Putamen (tissue), 1 donor: ENCODE measurements around the gene RPH3AL.
"Not testable (repeated sequence)": the region's sequence is repeated elsewhere in the genome, so short reads cannot be mapped to it uniquely, and the experiment has no call there.

Experiments used
- DNase-seq: peaks from one replicate; pipeline ENCODE4 v3.0.0-alpha.2; 2016; ENCODE audit warnings: low spot score

Gene RPH3AL

DNA sequence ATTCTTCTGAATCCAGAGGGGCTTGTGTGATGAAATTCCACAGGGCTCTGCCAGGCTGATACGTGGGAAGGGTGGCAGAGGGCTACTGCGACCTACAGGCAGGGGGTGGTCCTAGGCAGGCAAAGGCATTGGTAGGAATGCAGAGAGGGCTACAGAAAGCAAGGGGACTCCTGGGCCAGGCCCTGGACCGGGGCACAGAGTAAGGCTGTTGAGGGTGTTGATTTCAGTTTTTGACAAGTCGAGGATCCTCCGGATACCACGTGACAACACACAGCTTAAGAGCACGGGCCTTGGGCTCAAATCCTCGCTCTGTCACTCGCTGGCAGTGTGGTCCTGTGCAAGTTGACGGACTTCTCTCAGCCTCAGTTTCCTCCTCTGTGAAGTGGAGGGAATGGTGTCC is 152.0 kb downstream of the RPH3AL start:
- DNase-seq: no peak

DNA sequence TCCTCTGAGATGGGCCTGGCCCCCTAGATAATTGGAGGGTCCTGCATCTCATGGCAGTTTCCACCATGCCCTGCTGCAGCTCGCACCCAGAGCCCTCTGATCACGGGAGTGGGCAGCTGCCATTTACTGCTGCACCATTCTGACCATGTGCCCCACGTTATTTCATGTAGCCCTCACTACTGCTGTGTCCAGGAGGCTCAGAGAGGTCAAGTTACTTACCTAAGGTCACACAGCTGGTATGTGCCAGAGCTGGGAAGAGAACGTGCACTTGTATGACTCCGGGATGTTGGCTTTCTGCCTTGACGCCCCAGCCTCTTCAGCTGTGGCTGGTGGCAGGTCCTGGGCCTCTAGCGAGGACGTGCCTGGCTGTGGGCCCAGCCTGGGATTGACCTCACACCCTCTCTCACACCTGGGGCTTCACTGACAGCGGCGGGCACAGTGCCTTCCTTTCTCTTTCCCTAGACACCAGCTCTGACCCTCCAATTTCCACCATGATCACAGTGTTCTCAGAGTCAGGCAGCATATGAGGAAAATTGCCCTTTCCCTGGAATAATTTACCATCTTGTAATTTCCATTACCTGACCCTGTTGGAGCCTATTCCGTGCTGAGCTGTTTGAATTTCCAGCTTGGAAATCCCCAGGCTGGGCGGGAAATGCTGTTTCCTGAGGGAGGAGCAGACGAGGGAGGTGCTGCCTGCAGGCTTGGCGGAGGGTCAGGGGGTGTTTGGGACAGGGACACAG is 152.6 kb downstream of the RPH3AL start:
- no peak for DNase-seq

DNA sequence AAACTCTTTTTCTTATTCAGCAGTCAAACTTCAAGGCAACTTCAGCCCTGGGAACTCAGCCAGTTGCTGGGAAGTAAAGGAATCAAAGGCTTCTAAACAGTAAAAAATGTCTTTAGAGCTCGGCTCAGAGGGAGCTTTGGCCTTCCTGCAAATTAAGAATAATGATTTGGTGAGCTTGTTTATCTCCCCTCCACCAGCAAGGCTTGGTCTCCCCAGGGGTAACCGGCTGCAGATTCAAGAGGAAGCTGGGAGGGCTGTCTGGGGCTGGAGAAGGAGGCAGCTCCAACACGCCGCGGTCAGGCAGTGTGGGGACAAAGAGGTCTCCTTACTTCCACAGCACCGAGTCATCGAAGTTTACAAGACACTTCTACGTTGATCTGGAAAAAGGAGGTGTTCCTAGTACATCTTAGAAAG is 153.4 kb downstream of the RPH3AL start:
- no peak for DNase-seq

DNA sequence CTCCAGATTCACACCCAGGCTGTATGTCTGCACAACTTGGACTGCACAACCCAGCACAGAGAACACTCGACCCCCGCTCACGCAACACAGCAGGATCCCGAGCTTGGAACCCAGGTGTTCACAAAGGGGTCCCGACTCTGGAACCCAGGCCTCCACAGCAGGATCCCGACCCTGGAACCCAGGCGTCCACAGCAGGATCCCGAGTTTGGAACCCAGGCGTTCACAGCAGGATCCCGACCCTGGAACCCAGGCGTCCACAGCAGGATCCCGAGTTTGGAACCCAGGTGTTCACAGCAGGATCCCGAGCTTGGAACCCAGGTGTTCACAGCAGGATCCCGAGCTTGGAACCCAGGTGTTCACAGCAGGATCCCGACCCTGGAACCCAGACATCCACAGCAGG is 154.4 kb downstream of the RPH3AL start:
- not testable (repeated sequence) for DNase-seq

DNA sequence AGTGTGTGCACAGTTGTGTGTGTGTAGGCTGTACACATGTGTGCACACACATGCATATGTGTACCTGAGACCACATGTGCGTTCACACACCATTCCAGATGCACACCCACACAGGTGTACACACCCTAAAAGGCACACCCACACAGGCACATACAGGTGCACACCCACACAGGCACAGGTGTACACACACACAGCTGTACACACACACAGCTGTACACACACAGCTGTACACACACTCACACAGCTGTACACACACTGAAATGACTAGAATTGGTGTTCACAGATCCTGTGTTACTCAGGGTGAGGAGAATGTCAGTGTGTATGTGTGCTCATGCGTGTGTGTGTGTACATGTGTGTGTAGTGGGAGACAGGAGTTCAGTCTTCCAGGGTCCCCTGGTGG is 155.3 kb downstream of the RPH3AL start:
- no peak for DNase-seq

DNA sequence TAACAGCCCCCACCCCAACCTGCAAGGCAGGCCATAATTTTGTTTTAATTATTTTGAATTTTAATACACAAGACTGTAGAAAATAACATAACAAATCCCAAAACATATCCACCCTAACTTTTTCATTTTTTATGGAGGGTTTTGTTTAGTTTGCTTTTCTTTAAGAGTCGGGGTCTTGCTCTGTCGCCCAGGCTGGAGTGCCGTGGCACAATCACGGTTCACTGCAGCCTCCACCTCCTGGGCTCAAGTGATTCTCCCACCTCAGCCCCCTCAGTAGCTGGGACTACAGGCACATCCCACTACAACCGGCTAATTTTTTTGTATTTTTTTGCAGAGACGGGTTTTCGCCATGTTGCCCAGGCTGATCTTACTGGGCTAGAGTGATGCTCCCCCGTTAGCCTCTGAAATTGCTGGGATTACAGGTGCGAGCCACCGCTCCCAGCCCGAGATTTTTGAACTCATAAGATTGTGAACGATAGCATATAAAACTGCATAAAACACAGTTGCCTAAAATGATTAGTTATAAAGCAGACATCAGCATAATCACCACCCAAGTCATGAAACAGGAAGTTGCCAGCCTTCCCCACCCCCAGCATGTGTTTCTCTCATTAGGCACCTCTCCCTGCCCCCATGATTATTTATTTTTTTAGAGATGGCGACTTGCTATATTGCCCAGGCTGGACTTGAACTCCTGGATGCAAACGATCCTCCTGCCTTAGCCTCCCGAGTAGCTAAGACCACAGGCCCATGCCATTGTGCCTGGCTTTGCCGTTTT is 157.6 kb downstream of the RPH3AL start:
- DNase-seq: no peak

DNA sequence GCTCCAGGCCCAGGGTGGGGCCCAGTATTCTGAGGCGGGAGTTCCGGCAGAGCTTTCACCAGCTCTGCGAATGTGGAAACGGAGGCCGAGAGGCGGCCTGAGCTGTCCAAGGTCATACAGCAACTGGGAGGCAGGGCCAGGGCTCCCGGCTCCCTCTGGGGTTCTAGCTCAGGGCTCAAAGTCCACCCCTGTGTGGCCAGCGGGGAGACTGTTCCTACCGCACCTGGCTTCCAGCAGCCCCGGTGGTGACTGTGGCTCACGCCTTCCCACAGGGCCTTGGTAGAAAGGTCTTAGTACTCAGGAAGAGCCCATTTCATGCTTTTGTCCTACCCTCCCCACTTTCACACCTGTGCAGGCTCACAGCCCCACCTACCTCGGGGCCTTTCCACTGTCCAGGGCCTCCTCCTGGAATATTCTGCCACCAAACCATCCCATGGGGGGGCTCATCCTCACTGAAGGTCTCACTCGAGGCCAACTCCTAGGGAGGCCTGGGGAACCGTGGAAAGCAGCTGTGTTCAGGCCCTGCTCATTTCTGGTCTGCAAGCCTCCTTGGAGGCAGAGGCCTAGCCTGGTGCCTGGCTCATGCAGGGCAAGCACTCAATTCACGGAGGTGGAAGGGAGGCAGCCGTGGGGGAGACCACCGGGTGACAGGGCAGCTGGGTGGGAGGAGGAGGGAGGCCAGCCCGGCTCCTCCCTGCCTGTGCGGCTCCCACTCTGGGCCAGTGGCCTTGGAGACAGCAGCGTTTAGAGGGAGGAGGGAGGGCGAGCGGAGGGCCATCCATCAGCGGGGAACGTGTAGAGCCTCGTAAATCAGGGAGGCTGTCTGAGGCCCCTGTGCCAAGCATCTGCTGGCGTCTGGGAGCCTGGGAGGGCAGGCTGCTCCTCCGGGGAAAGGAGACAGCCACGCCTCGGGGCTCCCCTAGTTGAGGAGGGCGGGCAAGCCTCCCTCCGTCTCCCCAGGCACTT is 158.5 kb downstream of the RPH3AL start:
- no peak for DNase-seq

DNA sequence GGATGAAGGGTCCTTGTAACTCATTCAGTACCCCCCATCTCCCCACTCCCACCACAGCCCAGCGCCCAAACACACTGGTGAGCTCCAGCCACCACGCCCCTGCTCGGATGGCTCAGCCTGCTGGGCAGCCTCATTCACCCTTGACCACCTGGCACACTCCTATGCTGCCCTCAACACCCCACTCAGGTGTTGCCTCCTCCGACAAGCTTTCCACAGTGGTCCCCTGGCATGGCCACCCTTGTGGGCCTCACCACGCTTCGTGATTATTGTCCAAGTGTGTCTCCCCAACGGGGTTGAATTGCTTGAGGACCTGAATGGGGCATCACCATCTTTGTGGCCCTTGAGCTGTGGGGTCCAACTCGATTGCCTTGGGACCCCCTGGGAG is 159.2 kb downstream of the RPH3AL start:
- DNase-seq: no peak

DNA sequence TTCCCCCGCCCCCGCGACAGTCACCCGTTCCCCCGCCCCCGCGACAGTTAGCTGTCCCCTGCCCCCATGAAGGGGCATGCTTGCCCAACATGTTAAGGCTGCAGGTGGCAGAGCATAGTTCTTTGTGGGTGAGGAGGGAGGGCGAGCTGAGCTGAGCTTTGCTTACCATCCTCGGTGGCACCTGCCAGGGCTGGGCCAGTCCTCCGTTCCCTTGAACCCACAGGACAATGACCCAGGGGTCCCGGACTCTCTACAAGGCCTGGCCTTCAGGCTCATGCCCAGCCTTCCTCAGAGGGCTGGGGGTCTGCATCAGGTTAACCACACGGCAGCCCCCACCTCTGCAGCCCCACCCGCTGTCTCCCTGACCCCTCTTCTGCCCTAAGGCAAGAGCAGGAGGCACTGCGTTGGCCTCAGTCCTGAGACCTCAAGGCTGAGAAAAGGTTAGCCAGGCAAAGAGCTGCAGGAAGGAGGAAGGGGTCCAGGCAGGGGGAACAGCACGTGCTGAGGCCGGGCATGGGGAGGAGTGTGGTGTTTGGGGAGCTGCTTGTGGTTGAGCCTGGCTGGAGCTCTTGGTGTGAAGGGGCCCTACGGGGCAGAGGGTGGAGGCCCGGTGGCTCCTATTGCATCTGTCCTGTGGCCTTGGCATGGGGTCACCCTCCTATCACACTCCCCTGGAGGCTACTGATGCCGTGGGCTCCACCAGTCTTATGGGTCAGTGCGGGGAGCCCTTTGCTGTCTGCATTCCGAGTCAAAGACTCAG is 159.8 kb downstream of the RPH3AL start:
- no peak for DNase-seq

DNA sequence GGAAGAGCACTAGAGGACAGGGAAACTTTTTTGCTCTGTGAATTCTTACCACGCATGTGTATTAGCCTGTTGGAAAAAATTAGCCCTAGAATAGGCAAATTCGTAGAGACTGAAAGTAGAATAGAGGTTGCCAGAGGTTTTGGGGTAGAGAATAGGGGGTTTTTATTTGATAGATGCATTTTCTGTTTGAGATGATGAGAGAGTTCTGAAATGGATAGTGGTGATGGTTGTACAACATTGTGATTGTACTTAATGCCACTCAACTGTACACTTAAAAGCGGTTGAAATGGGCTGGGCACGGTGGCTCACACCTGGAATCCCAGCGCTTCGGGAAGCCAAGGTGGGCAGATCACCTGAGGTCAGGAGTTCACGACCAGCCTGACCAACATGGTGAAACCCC is 163.2 kb downstream of the RPH3AL start:
- no peak for DNase-seq

DNA sequence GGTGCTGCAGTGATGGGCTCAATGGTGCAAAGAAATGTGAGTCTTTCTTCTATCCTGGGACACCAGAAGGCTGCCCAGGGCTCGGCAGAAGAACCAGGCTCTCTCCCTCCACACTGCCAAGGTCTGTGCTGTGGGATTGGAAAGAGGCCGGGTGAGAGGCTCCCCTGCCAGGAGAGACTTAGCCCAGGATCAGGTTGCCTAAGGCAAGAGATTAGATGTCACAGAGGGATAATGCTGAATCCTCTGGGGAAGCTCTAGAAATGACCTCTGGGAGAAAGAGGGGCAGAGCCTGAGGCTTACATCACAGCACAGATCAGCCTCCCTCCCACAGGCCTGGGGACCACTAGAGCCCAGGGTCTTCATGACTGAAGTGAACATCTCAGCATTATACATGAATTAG is 165.5 kb downstream of the RPH3AL start:
- no peak for DNase-seq

DNA sequence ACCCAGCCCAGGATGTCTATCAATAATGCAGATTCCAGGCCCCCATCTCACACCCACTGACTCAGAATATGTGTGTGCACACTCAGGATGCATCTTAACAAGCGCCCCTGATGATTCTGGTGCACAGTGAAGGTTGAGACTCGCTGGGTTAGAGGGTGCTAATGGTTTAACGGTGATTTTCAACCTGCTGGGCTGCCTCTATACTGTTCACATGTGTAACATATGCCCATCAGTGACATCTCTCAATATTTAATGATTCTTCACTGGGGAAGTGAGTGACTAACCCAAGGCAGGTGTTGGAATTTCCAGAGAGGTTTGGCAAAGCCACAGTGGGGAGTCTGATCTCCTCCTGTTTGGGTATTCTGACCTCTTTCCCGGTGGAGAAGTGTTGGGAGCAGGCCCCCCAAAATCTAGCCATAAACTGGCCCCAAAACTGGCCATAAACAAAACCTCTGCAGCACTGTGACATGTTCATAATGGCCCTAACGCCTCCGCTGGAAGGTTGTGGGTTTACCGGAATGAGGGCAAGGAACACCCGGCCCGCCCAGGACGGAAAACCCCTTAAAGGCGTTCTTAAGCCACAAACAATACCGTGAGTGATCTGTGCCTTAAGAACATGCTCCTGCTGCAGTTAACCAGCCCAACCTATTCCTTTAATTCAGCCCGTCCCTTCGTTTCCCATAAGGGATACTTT is 167.0 kb downstream of the RPH3AL start:
- DNase-seq: no peak

DNA sequence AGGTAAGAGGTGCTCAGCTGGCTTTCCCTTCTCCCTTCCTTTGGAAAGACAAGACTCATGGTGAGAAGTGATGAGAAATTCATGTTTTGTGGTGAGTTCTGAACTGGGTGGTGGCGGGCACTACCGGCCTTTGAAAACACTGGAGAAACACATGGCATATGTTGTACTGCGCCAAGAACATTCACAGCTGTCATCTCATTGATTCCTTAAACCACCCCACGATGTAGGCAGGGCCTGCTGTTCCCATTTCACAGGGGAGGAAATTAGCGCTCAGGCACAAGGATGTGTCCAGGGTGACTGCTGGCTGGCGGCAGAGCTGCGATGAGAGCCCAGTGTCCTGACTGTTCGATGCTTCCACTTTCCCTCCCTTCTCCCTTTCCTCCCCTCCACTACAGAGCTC is 169.6 kb downstream of the RPH3AL start:
- no peak for DNase-seq

DNA sequence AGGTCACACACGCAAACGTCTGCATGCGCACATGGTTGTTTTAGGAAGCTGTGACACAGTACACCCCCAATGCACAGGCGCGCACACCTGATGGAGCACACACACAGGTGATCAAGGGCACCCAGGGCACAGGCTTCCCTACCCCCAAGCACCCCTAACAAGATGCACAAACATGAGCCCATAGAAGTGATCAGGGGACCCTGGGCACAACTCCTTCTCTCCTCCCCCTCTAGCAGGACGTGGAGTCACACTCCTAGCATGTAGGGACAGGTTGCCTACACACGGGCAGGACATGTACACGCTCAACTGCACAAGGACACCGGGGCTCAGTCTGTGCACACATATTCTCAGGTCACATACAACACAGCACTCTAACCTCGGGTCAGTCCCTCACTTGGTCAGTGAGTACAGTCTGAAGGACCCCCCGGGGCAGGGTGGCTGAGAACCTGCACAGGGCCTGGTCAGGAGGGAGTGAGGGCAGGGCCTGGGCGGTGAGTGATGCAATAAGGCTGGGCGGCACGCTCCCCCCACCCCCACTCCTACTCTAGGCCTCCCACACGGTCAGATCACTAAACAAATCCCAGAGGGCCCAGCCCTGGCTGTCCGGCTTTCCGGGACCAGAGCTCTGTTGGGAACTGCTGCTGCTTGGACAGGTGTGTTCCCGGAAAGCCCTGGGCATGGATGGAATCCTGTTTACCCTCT is 170.4 kb downstream of the RPH3AL start:
- no peak for DNase-seq

DNA sequence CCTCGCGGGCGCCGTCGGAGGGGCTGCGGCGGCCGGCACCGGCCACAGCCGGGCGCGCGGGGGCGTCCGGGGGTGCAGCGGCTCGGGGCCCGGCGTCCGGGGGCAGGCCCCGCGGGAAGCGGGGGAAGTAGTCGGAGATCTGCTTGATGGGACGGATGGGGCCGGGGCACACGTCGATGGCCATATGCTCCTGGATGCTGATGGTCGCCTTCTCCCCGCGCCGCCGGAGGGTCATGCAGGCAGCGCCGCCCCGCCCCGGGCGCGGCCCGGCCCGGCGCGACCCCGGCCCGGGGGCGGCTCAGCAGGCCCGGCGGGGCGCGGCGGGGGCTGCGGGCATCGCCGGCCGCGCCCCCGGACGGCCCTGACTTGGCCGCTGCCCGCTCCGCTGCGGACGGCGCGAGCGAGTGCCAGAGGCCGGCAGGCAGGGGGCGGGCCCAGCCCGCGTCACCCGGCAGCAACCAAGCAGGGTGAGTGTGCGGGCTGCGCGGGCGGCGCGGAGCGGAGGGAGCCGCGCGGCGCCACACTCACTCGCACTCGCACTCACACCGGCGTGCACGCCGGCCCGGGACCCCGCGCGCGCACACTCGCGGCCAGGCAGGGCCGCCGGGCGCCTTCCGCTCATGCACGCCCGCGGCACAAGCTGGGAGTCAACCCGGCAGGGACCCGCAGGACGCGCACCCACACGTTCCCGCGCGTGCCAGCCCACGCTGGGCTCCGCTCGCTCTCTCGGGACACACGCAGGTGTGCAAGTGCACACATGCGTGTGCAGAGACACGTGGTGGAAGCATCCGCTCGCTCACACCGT is 171.2 kb downstream of the RPH3AL start, which contains the start of gene DOC2B:
Gene DOC2B, minus strand, starts transcription at position 406 of the 805 bp plus-strand sequence. Its CDS starts 171 bp downstream, at position 235.
- no peak for DNase-seq

DNA sequence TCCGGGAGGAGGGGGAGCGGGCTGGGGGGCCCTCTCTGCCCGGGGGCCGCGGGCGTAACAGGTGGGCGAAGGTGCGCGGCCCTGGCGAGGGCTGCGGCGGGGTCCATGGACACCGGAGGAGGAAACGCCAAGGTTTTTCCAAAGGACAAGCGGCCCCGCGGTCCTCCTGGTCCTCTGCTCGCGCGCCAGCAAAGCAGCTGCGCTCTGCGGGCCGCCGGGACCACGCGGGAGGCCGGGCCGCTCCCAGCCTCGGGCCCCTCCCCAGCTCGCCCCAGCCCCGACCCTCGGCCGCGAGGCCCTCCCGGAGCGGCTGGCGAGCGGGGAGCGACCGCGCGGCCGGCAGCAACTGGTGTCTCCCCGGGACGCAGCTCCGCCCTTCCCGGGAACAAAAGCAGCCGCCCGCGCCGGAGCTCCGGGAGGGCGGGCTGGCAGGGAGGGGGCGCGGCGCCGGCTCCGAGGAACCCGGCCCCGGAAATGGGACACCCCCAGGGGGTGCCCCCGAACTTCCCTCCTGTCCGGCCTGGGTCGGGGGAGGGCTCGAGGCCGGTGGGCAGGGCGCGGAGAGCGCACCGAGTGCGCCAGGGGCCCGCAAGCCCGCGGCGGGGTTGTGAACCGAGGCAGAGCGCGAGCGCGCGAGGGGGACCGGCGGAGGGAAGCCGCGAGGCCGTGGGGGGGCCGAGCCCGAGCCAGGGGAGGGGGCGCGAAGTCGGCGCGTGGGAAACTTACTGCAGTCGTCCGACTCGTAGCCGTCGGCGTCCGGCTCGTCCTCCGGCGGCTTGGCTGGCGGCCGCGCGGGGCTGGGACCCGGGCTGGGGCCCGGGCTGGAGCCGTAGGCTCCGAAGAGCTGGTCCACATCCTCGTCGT is 172.0 kb downstream of the RPH3AL start:
- no peak for DNase-seq

DNA sequence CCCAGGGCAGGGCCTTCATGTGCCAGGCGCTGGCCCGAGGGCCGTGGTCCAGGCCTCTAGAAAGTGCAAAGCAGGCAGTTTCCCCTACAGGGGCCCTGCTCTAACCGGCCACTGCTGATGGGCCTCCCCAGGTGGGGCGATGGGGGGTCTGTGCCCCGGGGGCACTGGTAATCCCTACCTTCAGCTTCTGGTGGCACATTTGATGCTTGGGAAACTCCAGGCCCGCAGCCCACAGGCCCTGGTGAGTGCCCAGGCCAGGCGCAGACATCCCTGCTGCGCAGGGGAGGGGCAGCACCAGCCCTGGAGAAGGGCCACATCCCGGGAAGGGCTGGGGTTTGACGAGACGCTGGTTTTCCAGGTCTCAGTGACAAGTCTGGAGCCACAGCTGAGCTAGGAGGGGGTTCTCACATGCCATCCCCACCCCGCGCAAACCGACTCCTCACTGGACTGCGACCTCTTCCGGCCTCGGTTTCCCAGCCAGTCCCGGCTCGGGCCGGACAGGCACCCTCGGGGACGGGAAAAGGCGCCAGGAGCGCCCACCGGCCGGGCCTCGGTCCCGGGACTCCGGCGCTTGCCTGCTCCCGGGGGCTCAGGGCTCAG is 172.7 kb downstream of the RPH3AL start:
- DNase-seq: no peak

DNA sequence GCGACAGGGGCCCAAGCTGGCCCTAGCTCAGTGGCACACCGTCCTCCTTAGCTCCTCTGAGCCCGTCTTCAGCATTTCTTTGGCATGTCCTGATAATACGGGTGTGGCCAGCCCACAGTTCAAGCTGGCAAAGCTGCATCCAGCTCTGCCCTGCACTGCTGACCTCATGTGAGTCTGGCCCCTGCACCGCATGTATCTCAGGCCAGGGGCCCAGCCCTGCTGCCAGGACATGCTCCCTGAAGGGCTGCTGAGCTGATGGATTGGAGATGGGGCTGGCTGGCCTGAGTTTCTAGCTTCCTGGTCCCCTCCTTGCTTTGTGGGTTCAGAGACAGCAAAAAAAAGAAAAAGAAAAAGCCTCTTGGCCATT is 173.6 kb downstream of the RPH3AL start:
- no peak for DNase-seq
